B cell (primary cell): Measurements from ENCODE around the gene TBC1D1.

Experiments
- EZH2 ChIP-seq: IDR thresholded peaks from 2 replicates; pipeline ENCODE4 v1.6.1; 2012; ENCODE audit warnings: borderline replicate concordance, low read depth, mild to moderate bottlenecking, moderate library complexity, low read length; ENCODE audit not compliant: insufficient read depth, poor library complexity, severe bottlenecking
- TF ChIP-seq, protein P1 (sequence below): fragments of 200-600 bp; IDR thresholded peaks from one replicate; pipeline ENCODE4 v1.8.0; 2022; ENCODE audit warnings: antibody characterized with exemption, mild to moderate bottlenecking

DNA sequence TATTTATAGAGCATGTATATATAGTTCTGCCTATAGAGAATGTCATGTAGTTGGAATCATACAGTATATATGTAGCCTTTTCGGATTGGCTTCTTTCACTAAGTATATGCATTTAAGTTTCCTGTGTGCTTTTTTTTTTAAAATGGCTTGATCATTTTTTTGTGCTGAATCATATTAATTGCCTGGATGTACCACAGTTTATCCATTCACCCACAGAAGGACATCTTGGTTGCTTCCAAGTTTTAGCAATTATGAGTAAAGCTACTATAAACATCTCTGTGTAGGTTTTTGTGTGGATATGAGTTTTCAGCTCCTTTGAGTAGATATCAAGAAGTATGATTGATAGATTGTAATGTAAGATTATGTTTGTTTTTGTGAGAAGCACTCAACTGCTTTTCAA lies 93.1 kb downstream of the TBC1D1 start:
- TF ChIP-seq, protein P1, sequence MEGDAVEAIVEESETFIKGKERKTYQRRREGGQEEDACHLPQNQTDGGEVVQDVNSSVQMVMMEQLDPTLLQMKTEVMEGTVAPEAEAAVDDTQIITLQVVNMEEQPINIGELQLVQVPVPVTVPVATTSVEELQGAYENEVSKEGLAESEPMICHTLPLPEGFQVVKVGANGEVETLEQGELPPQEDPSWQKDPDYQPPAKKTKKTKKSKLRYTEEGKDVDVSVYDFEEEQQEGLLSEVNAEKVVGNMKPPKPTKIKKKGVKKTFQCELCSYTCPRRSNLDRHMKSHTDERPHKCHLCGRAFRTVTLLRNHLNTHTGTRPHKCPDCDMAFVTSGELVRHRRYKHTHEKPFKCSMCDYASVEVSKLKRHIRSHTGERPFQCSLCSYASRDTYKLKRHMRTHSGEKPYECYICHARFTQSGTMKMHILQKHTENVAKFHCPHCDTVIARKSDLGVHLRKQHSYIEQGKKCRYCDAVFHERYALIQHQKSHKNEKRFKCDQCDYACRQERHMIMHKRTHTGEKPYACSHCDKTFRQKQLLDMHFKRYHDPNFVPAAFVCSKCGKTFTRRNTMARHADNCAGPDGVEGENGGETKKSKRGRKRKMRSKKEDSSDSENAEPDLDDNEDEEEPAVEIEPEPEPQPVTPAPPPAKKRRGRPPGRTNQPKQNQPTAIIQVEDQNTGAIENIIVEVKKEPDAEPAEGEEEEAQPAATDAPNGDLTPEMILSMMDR = no peak
- no peak for TF ChIP-seq EZH2
